Sigmoid colon (tissue), 7 donors: ENCODE results near the gene C1QTNF5. TPM values are rescaled to one million over a fixed set of nuclear protein-coding genes. Genes with fewer than 3 reads are reported as not detected.

ENCODE experiments used
- DNase-seq: peaks from one replicate; pipeline ENCODE4 v3.0.0-alpha.2; 2019
- H3K27ac ChIP-seq, 4 donors: fragments of 200-600 bp; sonication (generic); one replicate each; pipeline ENCODE4 v1.5.1; 2016 to 2019; ENCODE audit warnings: mild to moderate bottlenecking in 1 of 4
- H3K27me3 ChIP-seq, 3 donors: fragments of 200-600 bp; sonication (generic); one replicate each; pipeline ENCODE4 v1.5.1; 2019; ENCODE audit warnings: mild to moderate bottlenecking in 1 of 3
- H3K36me3 ChIP-seq, 4 donors: fragments of 200-600 bp; sonication (generic); one replicate each; pipeline ENCODE4 v1.5.1; 2016 to 2019
- H3K4me1 ChIP-seq, 4 donors: fragments of 200-600 bp; sonication (generic); one replicate each; pipeline ENCODE4 v1.5.1; 2017 to 2019
- H3K4me3 ChIP-seq, 4 donors: fragments of 200-600 bp; sonication (generic); one replicate each; pipeline ENCODE4 v1.5.1; 2017 to 2019; ENCODE audit warnings: mild to moderate bottlenecking in 2 of 4, moderate library complexity in 1 of 4
- H3K9me3 ChIP-seq, 4 donors: fragments of 200-600 bp in 3 of 4; sonication (generic) in 3 of 4; one replicate each; pipeline versions ENCODE4 v1.5.1 to v1.6.1; 2013 to 2019
- EP300 ChIP-seq, 4 donors: sonication (generic); formaldehyde crosslinking; IDR thresholded peaks; one replicate each; pipeline ENCODE4 v1.6.1; 2017; ENCODE audit warnings: antibody characterized with exemption in 4 of 4
- POLR2A ChIP-seq, 2 donors: fragments of 450-650 bp; IDR thresholded peaks; one replicate each; pipeline ENCODE4 v1.6.1; 2016; ENCODE audit warnings: antibody characterized with exemption in 2 of 2, mild to moderate bottlenecking in 2 of 2, moderate library complexity in 2 of 2
- POLR2AphosphoS5 ChIP-seq, 4 donors: sonication (generic); formaldehyde crosslinking; IDR thresholded peaks; one replicate each; pipeline ENCODE4 v1.6.1; 2017; ENCODE audit warnings: antibody characterized with exemption in 4 of 4
- WGBS, 2 donors: extraction: QIAGEN DNeasy Blood & Tissue Kit; methylation state at CpG; one replicate each; pipeline ENCODE4 v1.1.7; 2013; 5-methylcytosine and 5-hydroxymethylcytosine counted together
- intact Hi-C: fragments of 100-400 bp; cut with DNase I; formaldehyde crosslinking; loops from one replicate; pipeline ENCODE4 v1.15.1; 2023
- polyA plus RNA-seq, 3 donors: library from polyadenylated mRNA; stranded (reverse); fragments of 200-250 nt; gene quantifications; one replicate each; pipeline ENCODE4 v1.2.3, GENCODE V29; 2013
- total RNA-seq, 4 donors: library from RNA; depleted of rRNA; stranded (reverse); fragments of >200 nt; gene quantifications; one replicate each; pipeline ENCODE4 v1.1.0, GENCODE V29; 2016
- TF ChIP-seq, protein P1 (sequence below), 4 experiments: fragments of 450-650 bp in 3 of 4; fragments of 200-600 bp in 1 of 4; IDR thresholded peaks; one replicate each; pipeline ENCODE4 v1.5.1; 2016 to 2019; ENCODE audit warnings: antibody characterized with exemption in 4 of 4, mild to moderate bottlenecking in 3 of 4, moderate library complexity in 2 of 4
- donor health status: healthy with polysubstance abuse.
- donor health status: Bipolar disorder and iron deficiency.
- donor health status: healthy.

The C1QTNF5 gene
- total and polyA plus RNA-seq, 7 donors = 4.9 to 35.2 (median 23.2) TPM

DNA sequence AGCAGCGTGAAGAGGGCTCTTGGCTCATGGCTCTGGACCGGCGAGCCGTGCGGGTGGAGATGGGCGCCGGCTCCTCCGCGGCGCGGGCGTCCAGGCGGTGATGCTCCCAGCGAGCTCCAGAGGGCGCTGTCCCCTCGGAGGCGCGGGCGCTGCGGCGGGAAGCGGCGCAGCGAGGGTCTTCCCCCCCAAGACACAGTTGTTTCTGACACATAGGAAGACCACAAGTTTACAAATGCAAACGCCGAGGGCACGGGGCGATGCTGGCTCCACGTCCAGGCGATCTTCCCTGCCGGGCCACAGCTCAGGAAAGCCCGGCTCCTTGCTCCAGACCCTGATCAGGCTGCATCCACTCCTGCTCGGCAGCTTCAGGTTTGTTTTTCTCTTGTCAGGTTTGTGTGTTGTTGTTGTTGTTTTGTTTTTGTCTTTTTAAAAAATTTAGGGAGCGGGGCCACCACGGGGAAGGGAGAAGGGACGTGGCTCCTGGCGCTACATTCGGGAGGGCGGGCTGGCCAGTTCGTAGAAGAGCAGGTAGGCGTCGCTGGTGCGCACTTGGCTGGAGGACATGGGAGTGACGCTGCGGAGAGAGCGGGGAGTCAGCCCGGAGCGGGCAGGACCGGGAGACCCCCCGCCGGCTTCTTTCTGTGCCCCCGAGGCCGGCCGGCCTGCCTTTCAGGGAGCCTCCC, 15.8 kb upstream of the C1QTNF5 start:
- peak; percentile 93 for DNase-seq
- H3K27ac ChIP-seq = peak overlapping the region; percentile 61 to 78 (median 70)
- no peaks in the 10 kb centered on the region for H3K27me3 ChIP-seq
- H3K4me3 ChIP-seq = peak overlapping the region; percentile 26 to 59 (median 50)
- WGBS, 2 donors = 1% methylated on average over 54 of the region's 54 CpGs
- no peaks in the 10 kb centered on the region for H3K36me3 ChIP-seq
- intact Hi-C loops = loop anchor here (1.0 to 2.0 kb wide), 3 partner anchors 18 to 118 kb away; partner anchors contain the start of gene USP2
- H3K4me1 ChIP-seq = peaks cover 0 to 24% (median 16%) of the 10 kb centered on the region in 4 donors
- no peaks in the 10 kb centered on the region for H3K9me3 ChIP-seq
- TF ChIP-seq POLR2AphosphoS5 (IDR thresholded peaks at IDR 0.05) = peak in 1 of 4 donors; percentile 55
- TF ChIP-seq POLR2A (IDR thresholded peaks at IDR 0.05) = no peak
- no peak for TF ChIP-seq EP300 (IDR thresholded peaks at IDR 0.05)
- TF ChIP-seq, protein P1, sequence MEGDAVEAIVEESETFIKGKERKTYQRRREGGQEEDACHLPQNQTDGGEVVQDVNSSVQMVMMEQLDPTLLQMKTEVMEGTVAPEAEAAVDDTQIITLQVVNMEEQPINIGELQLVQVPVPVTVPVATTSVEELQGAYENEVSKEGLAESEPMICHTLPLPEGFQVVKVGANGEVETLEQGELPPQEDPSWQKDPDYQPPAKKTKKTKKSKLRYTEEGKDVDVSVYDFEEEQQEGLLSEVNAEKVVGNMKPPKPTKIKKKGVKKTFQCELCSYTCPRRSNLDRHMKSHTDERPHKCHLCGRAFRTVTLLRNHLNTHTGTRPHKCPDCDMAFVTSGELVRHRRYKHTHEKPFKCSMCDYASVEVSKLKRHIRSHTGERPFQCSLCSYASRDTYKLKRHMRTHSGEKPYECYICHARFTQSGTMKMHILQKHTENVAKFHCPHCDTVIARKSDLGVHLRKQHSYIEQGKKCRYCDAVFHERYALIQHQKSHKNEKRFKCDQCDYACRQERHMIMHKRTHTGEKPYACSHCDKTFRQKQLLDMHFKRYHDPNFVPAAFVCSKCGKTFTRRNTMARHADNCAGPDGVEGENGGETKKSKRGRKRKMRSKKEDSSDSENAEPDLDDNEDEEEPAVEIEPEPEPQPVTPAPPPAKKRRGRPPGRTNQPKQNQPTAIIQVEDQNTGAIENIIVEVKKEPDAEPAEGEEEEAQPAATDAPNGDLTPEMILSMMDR (IDR thresholded peaks at IDR 0.05) = peak; percentile 75 to 94 (median 90)

DNA sequence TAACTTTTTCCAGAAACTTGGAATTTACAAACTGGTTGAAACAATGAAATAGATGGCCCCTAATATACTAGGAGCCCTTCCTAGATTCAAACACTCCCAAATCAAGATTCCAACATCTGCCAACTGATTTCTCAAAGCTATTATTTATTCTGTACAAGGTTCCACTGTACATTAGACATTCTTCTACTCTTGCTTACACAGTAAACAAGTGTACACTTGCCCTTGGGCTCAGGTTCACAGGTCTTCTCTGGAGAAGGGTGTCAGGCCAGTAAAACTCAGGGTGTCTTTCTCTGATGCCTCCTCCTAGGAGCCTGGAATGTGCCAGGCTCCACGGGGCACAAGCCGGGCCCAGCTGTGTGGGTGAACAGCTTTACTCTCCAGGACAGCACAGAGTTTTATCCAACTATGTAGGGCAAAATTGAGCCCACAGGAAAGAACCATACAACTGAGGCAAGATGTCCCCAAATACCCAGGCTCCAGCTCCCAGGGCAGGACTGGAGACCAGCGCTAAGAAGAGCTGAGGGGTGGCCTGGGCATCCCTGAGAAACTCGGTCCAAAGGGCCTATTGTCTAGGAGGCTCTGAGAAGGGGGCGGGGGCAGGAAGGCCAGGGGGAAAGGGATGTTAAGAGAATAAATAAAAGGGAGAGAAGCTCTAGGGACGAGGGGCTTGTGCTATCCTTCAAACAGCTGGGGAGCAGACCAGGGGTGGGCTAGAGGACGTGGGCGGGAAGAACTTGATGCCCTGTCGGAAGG, 14.6 kb upstream of the C1QTNF5 start:
- no peaks in the 10 kb centered on the region for H3K36me3 ChIP-seq
- H3K27me3 ChIP-seq = no peaks in the 10 kb centered on the region
- peaks cover 0 to 16% (median 13%) of the 10 kb centered on the region in 4 donors for H3K4me1 ChIP-seq
- H3K27ac ChIP-seq = peak overlapping the region in 1 of 4 donors; percentile 61
- TF ChIP-seq EP300 (IDR thresholded peaks at IDR 0.05) = no peak
- TF ChIP-seq POLR2A (IDR thresholded peaks at IDR 0.05) = no peak
- TF ChIP-seq, protein P1 (IDR thresholded peaks at IDR 0.05) = no peak
- TF ChIP-seq POLR2AphosphoS5 (IDR thresholded peaks at IDR 0.05) = no peak
- no peak overlapping the region for H3K4me3 ChIP-seq
- no peaks in the 10 kb centered on the region for H3K9me3 ChIP-seq
- WGBS, 2 donors = 68 to 79% methylated on average over 9 of the region's 9 CpGs
- intact Hi-C loops = no loop called here
- DNase-seq = no peak

DNA sequence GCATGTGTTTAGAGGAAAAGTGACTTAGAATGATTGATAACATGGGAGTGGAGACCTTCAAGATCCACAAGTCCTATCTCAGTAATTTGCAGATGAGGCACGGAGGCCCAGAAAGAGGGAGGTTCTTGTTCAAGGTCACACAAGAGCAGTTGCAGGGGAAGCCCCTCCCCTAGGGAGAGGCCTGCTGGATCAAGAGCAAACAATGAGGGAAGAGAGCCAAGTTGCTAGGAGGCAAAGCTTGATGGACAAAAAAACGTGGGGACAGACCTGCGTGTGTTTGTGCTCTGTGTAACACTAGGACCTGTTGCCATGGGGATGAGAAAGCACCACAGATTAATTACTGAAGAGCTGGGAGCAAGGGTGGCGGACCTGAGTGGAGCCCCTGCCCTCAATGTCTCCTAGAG, 12.2 kb upstream of the C1QTNF5 start:
- intact Hi-C loops = no loop called here
- whole genome bisulfite sequencing, 2 donors = 11 to 41% methylated on average over 4 of the region's 4 CpGs
- no peak for DNase-seq

DNA sequence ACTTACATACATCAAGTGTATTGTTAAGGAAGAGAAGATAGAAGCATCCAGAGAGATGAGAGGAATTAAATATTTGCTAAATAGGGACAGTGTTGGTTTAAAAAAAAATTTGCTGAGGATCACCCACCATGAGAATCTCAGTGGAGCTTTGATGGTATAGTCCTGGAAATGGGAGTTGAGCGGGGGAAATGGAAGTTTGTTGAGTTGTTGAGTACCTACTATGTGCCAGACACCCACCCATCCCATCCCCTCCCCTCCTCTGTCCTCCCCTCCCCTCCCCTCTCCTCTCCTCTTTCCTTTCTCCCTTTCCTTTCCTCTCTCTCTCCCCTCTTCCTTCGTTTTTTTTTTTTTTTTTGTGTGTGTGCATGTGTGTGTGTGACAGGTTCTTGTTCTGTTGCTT, 10.5 kb upstream of the C1QTNF5 start:
- no peaks in the 10 kb centered on the region for H3K36me3 ChIP-seq
- H3K4me3 ChIP-seq = no peak overlapping the region
- H3K27ac ChIP-seq = no peak overlapping the region
- H3K9me3 ChIP-seq = no peaks in the 10 kb centered on the region
- 66 to 73% methylated on average over 2 of the region's 2 CpGs for WGBS, 2 donors
- no peak for DNase-seq
- peaks cover 0 to 9% (median 7%) of the 10 kb centered on the region in 4 donors for H3K4me1 ChIP-seq
- intact Hi-C loops = no loop called here
- H3K27me3 ChIP-seq = no peaks in the 10 kb centered on the region
- TF ChIP-seq EP300 (IDR thresholded peaks at IDR 0.05) = no peak
- TF ChIP-seq POLR2A (IDR thresholded peaks at IDR 0.05) = no peak
- no peak for TF ChIP-seq POLR2AphosphoS5 (IDR thresholded peaks at IDR 0.05)
- TF ChIP-seq, protein P1 (IDR thresholded peaks at IDR 0.05) = no peak

More for the DNA sequence above, 12.2 kb upstream of the C1QTNF5 start:
- Histone ChIP-seq H3K4me3 (no peak overlapping the region), H3K9me3 (no peaks in the 10 kb centered on the region), H3K4me1 (peaks cover 0 to 16% (median 13%) of the 10 kb centered on the region in 4 donors), H3K27me3 (no peaks in the 10 kb centered on the region), H3K27ac (peak overlapping the region in 1 of 4 donors; percentile 32), H3K36me3 (no peaks in the 10 kb centered on the region)
- TF ChIP-seq POLR2A (IDR thresholded peaks at IDR 0.05) (no peak), POLR2AphosphoS5 (IDR thresholded peaks at IDR 0.05) (no peak), EP300 (IDR thresholded peaks at IDR 0.05) (no peak)
- TF ChIP-seq, protein P1 (IDR thresholded peaks at IDR 0.05) = no peak
